ENCODE data around the gene ZNF319.
A peak's percentile ranks its signal among the peaks of the same experiment; 100 is the strongest.

Gene ZNF319

GRCh38 chr16:58020628-58021521 is 20.4 kb upstream of the ZNF319 start:
- H3K36me3 ChIP-seq, result no peaks in the 10 kb centered on the region; the same call in 1 of the 2 replicates
- peak; percentile 76 for DNase-seq
- H3K27me3 ChIP-seq, result peaks cover 23% of the 10 kb centered on the region
- TF ChIP-seq, protein P1, sequence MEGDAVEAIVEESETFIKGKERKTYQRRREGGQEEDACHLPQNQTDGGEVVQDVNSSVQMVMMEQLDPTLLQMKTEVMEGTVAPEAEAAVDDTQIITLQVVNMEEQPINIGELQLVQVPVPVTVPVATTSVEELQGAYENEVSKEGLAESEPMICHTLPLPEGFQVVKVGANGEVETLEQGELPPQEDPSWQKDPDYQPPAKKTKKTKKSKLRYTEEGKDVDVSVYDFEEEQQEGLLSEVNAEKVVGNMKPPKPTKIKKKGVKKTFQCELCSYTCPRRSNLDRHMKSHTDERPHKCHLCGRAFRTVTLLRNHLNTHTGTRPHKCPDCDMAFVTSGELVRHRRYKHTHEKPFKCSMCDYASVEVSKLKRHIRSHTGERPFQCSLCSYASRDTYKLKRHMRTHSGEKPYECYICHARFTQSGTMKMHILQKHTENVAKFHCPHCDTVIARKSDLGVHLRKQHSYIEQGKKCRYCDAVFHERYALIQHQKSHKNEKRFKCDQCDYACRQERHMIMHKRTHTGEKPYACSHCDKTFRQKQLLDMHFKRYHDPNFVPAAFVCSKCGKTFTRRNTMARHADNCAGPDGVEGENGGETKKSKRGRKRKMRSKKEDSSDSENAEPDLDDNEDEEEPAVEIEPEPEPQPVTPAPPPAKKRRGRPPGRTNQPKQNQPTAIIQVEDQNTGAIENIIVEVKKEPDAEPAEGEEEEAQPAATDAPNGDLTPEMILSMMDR (IDR thresholded peaks at IDR 0.05; ENCODE audit: low read depth, low read length), result peak; percentile 89
- H3K9me3 ChIP-seq, result no peaks in the 10 kb centered on the region
- peaks cover 33% of the 10 kb centered on the region for H3K4me1 ChIP-seq
- H3K4me3 ChIP-seq (ENCODE audit: low read depth, low read length), result no peak overlapping the region

GRCh38 chr16:58019866-58020538 is 19.5 kb upstream of the ZNF319 start:
- H3K36me3 ChIP-seq, result no peaks in the 10 kb centered on the region; the same call in 1 of the 2 replicates
- TF ChIP-seq, protein P1 (IDR thresholded peaks at IDR 0.05; ENCODE audit: low read depth, low read length), result no peak
- no peak overlapping the region for H3K4me3 ChIP-seq (ENCODE audit: low read depth, low read length)
- DNase-seq, result no peak
- H3K4me1 ChIP-seq, result peaks cover 33% of the 10 kb centered on the region
- H3K9me3 ChIP-seq, result no peaks in the 10 kb centered on the region
- peaks cover 14% of the 10 kb centered on the region for H3K27me3 ChIP-seq

DNA sequence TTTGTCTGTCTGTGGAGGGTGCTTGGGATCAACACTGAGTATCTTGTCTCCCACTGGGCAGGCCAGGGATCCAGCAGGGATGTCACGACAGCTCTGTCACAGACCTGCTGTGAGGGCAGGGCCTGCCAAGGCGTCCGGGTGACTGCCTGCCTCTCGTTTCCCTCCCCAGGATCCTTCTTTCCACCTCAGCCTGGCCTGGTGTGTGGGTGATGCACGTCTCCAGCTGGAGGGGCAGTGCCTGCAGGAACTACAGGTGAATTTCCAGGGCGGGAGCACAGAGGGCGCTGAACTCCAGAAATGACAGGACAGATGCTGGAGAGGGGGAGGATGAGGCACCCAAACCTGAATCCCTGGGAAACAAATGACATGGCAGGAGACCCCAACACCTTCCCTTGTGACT is 18.3 kb upstream of the ZNF319 start:
- Histone ChIP-seq H3K4me3 (ENCODE audit: low read depth, low read length) (no peak overlapping the region), H3K4me1 (peaks cover 28% of the 10 kb centered on the region), H3K9me3 (no peaks in the 10 kb centered on the region), H3K36me3 (no peaks in the 10 kb centered on the region; the same call in 1 of the 2 replicates), H3K27me3 (peaks cover 2% of the 10 kb centered on the region)
- DNase-seq, result no peak
- TF ChIP-seq, protein P1 (IDR thresholded peaks at IDR 0.05; ENCODE audit: low read depth, low read length), result peak; percentile 34; the same call in 1 of the 2 replicates

DNA sequence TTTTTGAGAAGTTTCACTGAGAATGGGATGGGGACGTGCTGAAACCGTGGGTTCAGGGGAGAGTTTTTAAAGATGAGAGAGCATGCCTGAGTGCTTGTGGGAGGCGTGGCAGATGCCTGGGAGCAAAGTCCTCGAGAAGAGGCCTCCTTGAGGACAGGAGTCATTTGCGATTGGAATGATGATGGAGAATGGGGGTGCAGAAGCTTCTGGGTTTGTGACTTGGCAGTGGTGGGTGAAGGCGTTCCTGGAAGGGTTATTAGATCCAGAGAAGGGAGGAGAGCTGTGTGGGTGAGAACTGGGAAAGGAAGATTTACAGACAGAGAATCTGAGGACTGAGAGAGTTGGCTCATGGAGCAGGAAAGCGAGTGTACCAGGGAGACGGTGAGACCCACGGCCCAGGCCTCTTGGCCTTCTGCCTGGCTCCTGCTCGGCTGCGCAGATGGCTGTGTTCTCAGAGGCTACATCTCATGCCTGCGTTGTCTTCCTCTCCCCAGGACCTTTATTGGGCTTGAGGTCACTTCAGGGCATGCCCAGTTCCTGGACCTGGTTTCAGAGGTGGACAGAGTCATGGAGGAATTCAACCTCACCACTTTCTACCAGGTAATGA is 16.5 kb upstream of the ZNF319 start:
- Histone ChIP-seq H3K4me3 (ENCODE audit: low read depth, low read length) (no peak overlapping the region), H3K9me3 (no peaks in the 10 kb centered on the region), H3K27me3 (no peaks in the 10 kb centered on the region), H3K36me3 (peaks cover 4% of the 10 kb centered on the region; the same call in 1 of the 2 replicates), H3K4me1 (peaks cover 13% of the 10 kb centered on the region)
- no peak for DNase-seq
- TF ChIP-seq, protein P1 (IDR thresholded peaks at IDR 0.05; ENCODE audit: low read depth, low read length), result no peak

- no peak for DNase-seq
- Histone ChIP-seq H3K36me3 (peaks cover 11% of the 10 kb centered on the region; the same call in 1 of the 2 replicates), H3K27me3 (no peaks in the 10 kb centered on the region), H3K4me1 (no peaks in the 10 kb centered on the region; the same call in 1 of the 2 replicates), H3K4me3 (ENCODE audit: low read depth, low read length) (no peak overlapping the region), H3K9me3 (no peaks in the 10 kb centered on the region)
- TF ChIP-seq, protein P1 (IDR thresholded peaks at IDR 0.05; ENCODE audit: low read depth, low read length), result no peak
Measured at GRCh38 chr16:58013201-58013956, 12.9 kb upstream of the ZNF319 start.

Measured in BE2C (cell line).